Immature natural killer cell (primary cell): ENCODE results near the gene HCN3. TPM values are rescaled to one million over a fixed set of nuclear protein-coding genes. Genes with fewer than 3 reads are reported as not detected.
A peak's percentile ranks its signal among the peaks of the same experiment; 100 is the strongest.

ENCODE experiments used
- DNase-seq, 3 donors: peaks; one replicate each; pipeline ENCODE4 v3.0.0; 2022; ENCODE audit warnings: mixed read lengths in 1 of 3
- H3K27ac Mint-ChIP-seq, 6 donors: one replicate each; pipeline ENCODE4 v1.8.0; 2020; ENCODE audit warnings: mixed read lengths in 6 of 6, mild to moderate bottlenecking in 5 of 6, inconsistent platforms in 4 of 6, moderate library complexity in 3 of 6
- H3K27me3 Mint-ChIP-seq, 3 donors: one replicate each; pipeline ENCODE4 v1.8.0; 2020 to 2021; ENCODE audit warnings: low read depth in 3 of 3, mild to moderate bottlenecking in 3 of 3, mixed read lengths in 3 of 3, moderate library complexity in 3 of 3, inconsistent platforms in 1 of 3
- H3K36me3 Mint-ChIP-seq, 3 donors: one replicate each; pipeline ENCODE4 v1.8.0; 2020; ENCODE audit warnings: mixed read lengths in 3 of 3, inconsistent platforms in 2 of 3, mild to moderate bottlenecking in 2 of 3
- H3K4me1 Mint-ChIP-seq, 2 donors: one replicate each; pipeline ENCODE4 v1.8.0; 2020; ENCODE audit warnings: inconsistent platforms in 2 of 2, mild to moderate bottlenecking in 2 of 2, mixed read lengths in 2 of 2, moderate library complexity in 1 of 2
- H3K4me3 Mint-ChIP-seq, 5 donors: one replicate each; pipeline ENCODE4 v1.8.0; 2020; ENCODE audit warnings: mild to moderate bottlenecking in 5 of 5, mixed read lengths in 5 of 5, inconsistent platforms in 3 of 5, moderate library complexity in 3 of 5
- H3K9me3 Mint-ChIP-seq, 6 donors: one replicate each; pipeline ENCODE4 v1.8.0; 2020; ENCODE audit warnings: mild to moderate bottlenecking in 6 of 6, mixed read lengths in 6 of 6, inconsistent platforms in 4 of 6, moderate library complexity in 3 of 6
- polyA plus RNA-seq, 3 donors: library from polyadenylated mRNA; unstranded; fragments of 300-500 nt; fragmentation: Illumina TruSeq; gene quantifications; one replicate each; pipeline ENCODE4 v1.2.3, GENCODE V29; 2021

The HCN3 gene
- polyA plus RNA-seq, 3 donors from 2014 or later = 0.52 TPM; not detected in 2

GRCh38 chr1:155260276-155260675 is 17.0 kb upstream of the HCN3 start:
- Mint-ChIP-seq H3K9me3 (no peaks in the 10 kb centered on the region), H3K4me3 (peak overlapping the region in 2 of 5 donors; percentile 29 to 94), H3K27ac (peak overlapping the region in 3 of 6 donors; percentile 30 to 83 (median 31)), H3K27me3 (peaks cover 0 to 5% (median 4%) of the 10 kb centered on the region in 3 donors), H3K36me3 (peaks cover 9 to 25% (median 18%) of the 10 kb centered on the region in 3 donors), H3K4me1 (peaks cover 43 to 48% of the 10 kb centered on the region in 2 donors)
- no peak for DNase-seq

GRCh38 chr1:155261493-155261851 is 15.8 kb upstream of the HCN3 start:
- H3K27me3 Mint-ChIP-seq = peaks cover 0 to 5% (median 4%) of the 10 kb centered on the region in 3 donors

GRCh38 chr1:155261852-155262673 is 15.2 kb upstream of the HCN3 start, which contains the start of gene SCAMP3:
Gene SCAMP3 (minus strand): TSS chr1:155262360. CDS start chr1:155262151, 209 bp downstream.
- Mint-ChIP-seq H3K27me3 (peaks cover 0 to 5% (median 4%) of the 10 kb centered on the region in 3 donors), H3K4me3 (peak within 1 kb of the TSS; percentile 94 to 100 (median 96))

More at GRCh38 chr1:155261493-155261851, 15.8 kb upstream of the HCN3 start:
- Mint-ChIP-seq H3K4me3 (peak overlapping the region; percentile 94 to 100 (median 96)), H3K9me3 (no peaks in the 10 kb centered on the region), H3K27ac (peak overlapping the region; percentile 85 to 98 (median 93)), H3K36me3 (peaks cover 13 to 29% (median 24%) of the 10 kb centered on the region in 3 donors), H3K4me1 (peaks cover 37 to 39% of the 10 kb centered on the region in 2 donors)
- no peak for DNase-seq

GRCh38 chr1:155263067-155263466 is 14.2 kb upstream of the HCN3 start:
- Mint-ChIP-seq H3K9me3 (no peaks in the 10 kb centered on the region), H3K27me3 (peaks cover 0 to 5% (median 4%) of the 10 kb centered on the region in 3 donors), H3K4me3 (peak overlapping the region; percentile 41 to 100 (median 95)), H3K4me1 (peaks cover 30 to 39% of the 10 kb centered on the region in 2 donors), H3K27ac (peak overlapping the region; percentile 83 to 96 (median 90)), H3K36me3 (peaks cover 10 to 32% (median 25%) of the 10 kb centered on the region in 3 donors)
- no peak for DNase-seq

More at GRCh38 chr1:155261852-155262673, 15.2 kb upstream of the HCN3 start, which contains the start of gene SCAMP3:
- peak within 1 kb of the TSS; percentile 85 to 98 (median 93) for H3K27ac Mint-ChIP-seq
- peaks cover 15 to 28% (median 22%) of the 10 kb centered on the region in 3 donors for H3K36me3 Mint-ChIP-seq
- peaks cover 31 to 39% of the 10 kb centered on the region in 2 donors for H3K4me1 Mint-ChIP-seq
- peak; percentile 87 to 89 (median 89) for DNase-seq
- no peaks in the 10 kb centered on the region for H3K9me3 Mint-ChIP-seq

GRCh38 chr1:155266553-155266952 is 10.7 kb upstream of the HCN3 start:
- DNase-seq = no peak
- Mint-ChIP-seq H3K4me1 (peaks cover 22 to 38% of the 10 kb centered on the region in 2 donors), H3K27ac (no peak overlapping the region), H3K27me3 (peaks cover 0 to 5% (median 4%) of the 10 kb centered on the region in 3 donors), H3K4me3 (no peak overlapping the region), H3K36me3 (peaks cover 20 to 35% (median 25%) of the 10 kb centered on the region in 3 donors), H3K9me3 (no peaks in the 10 kb centered on the region)

GRCh38 chr1:155267373-155267772 is 9.9 kb upstream of the HCN3 start:
- no peaks in the 10 kb centered on the region for H3K9me3 Mint-ChIP-seq
- H3K4me1 Mint-ChIP-seq = peaks cover 20 to 38% of the 10 kb centered on the region in 2 donors
- DNase-seq = no peak
- H3K27ac Mint-ChIP-seq = peak overlapping the region in 1 of 6 donors; percentile 29
- peaks cover 20 to 35% (median 25%) of the 10 kb centered on the region in 3 donors for H3K36me3 Mint-ChIP-seq
- H3K4me3 Mint-ChIP-seq = no peak overlapping the region
- peaks cover 0 to under 1% (median 0%) of the 10 kb centered on the region in 3 donors for H3K27me3 Mint-ChIP-seq

GRCh38 chr1:155268630-155269029 is 8.6 kb upstream of the HCN3 start:
- Mint-ChIP-seq H3K36me3 (peaks cover 20 to 35% (median 25%) of the 10 kb centered on the region in 3 donors), H3K4me3 (no peak overlapping the region), H3K9me3 (no peaks in the 10 kb centered on the region), H3K4me1 (peaks cover 21 to 36% of the 10 kb centered on the region in 2 donors), H3K27me3 (peaks cover 0 to 4% (median 1%) of the 10 kb centered on the region in 3 donors), H3K27ac (no peak overlapping the region)
- DNase-seq = no peak

GRCh38 chr1:155269381-155269780 is 7.9 kb upstream of the HCN3 start:
- H3K9me3 Mint-ChIP-seq = no peaks in the 10 kb centered on the region
- H3K27me3 Mint-ChIP-seq = peaks cover 2 to 4% (median 4%) of the 10 kb centered on the region in 3 donors
- peaks cover 19 to 35% (median 20%) of the 10 kb centered on the region in 3 donors for H3K36me3 Mint-ChIP-seq
- DNase-seq = no peak
- peaks cover 24 to 36% of the 10 kb centered on the region in 2 donors for H3K4me1 Mint-ChIP-seq
- no peak overlapping the region for H3K27ac Mint-ChIP-seq
- no peak overlapping the region for H3K4me3 Mint-ChIP-seq

GRCh38 chr1:155272466-155273342 is 4.6 kb upstream of the HCN3 start:
- no peak for DNase-seq
- no peaks in the 10 kb centered on the region for H3K9me3 Mint-ChIP-seq
- peak overlapping the region; percentile 83 to 97 (median 86) for H3K4me3 Mint-ChIP-seq
- peaks cover 8 to 15% (median 13%) of the 10 kb centered on the region in 3 donors for H3K36me3 Mint-ChIP-seq
- H3K4me1 Mint-ChIP-seq = peaks cover 37 to 55% of the 10 kb centered on the region in 2 donors
- peaks cover 2 to 7% (median 4%) of the 10 kb centered on the region in 3 donors for H3K27me3 Mint-ChIP-seq
- peak overlapping the region; percentile 86 to 99 (median 91) for H3K27ac Mint-ChIP-seq

- peak within 1 kb of the TSS; percentile 89 to 99 (median 92) for H3K27ac Mint-ChIP-seq
Measured at GRCh38 chr1:155273343-155274245, 3.7 kb upstream of the HCN3 start, which contains the start of gene CLK2. Gene CLK2 (minus strand): TSS chr1:155273504. CDS start chr1:155270977, 2,527 bp downstream.

GRCh38 chr1:155277902-155278688 is 832 bp downstream of the HCN3 start:
- peaks cover 28 to 32% of the 10 kb centered on the region in 2 donors for H3K4me1 Mint-ChIP-seq
- H3K27me3 Mint-ChIP-seq = peaks cover 2 to 9% (median 6%) of the 10 kb centered on the region in 3 donors
- H3K9me3 Mint-ChIP-seq = no peaks in the 10 kb centered on the region
- peak overlapping the region; percentile 7 to 87 (median 82) for H3K4me3 Mint-ChIP-seq
- no peaks in the 10 kb centered on the region for H3K36me3 Mint-ChIP-seq
- peak overlapping the region in 5 of 6 donors; percentile 13 to 77 (median 60) for H3K27ac Mint-ChIP-seq
- DNase-seq = peak; percentile 43 to 59 (median 51)

More at GRCh38 chr1:155273343-155274245, 3.7 kb upstream of the HCN3 start, which contains the start of gene CLK2:
- H3K27me3 Mint-ChIP-seq = peaks cover 2 to 7% (median 4%) of the 10 kb centered on the region in 3 donors
- H3K4me3 Mint-ChIP-seq = peak within 1 kb of the TSS; percentile 86 to 97 (median 91)
- H3K36me3 Mint-ChIP-seq = peaks cover 4 to 13% (median 11%) of the 10 kb centered on the region in 3 donors
- H3K4me1 Mint-ChIP-seq = peaks cover 43 to 59% of the 10 kb centered on the region in 2 donors
- DNase-seq = peak; percentile 90 to 92 (median 91)
- no peaks in the 10 kb centered on the region for H3K9me3 Mint-ChIP-seq
